ENCODE data around the gene ERN1. TPM values are rescaled to one million over a fixed set of nuclear protein-coding genes. Genes with fewer than 3 reads are reported as not detected.

Gene ERN1
- total and polyA plus RNA-seq, 8 donors: 10.6 to 45.0 (median 11.5) TPM

DNA sequence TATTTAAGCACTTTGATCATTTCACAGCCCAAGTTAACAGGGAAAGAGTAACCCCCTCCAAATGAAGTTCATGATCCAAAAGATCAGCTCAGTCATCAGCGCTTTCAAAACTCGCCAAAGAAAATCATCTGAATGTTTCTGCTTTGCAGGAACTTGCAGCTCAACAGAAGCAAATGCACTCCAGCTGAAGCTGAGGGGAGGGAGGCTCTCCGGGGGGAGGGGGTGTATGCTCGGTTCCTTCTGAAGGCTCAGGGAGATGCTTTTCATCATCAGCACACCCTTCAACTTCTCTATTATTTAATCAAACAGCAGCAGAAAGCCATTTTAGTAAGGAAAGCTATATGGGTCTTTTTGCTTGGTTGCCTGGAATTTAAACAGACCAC lies 24.4 kb upstream of the ERN1 start:
- Histone ChIP-seq H3K27ac (peak overlapping the region; percentile 18 to 44), H3K4me1 (peaks cover 30 to 56% of the 10 kb centered on the region in 2 donors), H3K27me3 (no peaks in the 10 kb centered on the region), H3K4me3 (no peak overlapping the region), H3K36me3 (peaks cover 0 to 36% of the 10 kb centered on the region in 2 donors), H3K9me3 (no peaks in the 10 kb centered on the region)
- intact Hi-C loops (cut with DNase I): loop anchor here in 1 of 2 donors (10.0 kb wide), 1 partner anchor 110 kb away; the partner anchor contains the start of gene TEX2
- ATAC-seq: no peak
- TF ChIP-seq, protein P1, sequence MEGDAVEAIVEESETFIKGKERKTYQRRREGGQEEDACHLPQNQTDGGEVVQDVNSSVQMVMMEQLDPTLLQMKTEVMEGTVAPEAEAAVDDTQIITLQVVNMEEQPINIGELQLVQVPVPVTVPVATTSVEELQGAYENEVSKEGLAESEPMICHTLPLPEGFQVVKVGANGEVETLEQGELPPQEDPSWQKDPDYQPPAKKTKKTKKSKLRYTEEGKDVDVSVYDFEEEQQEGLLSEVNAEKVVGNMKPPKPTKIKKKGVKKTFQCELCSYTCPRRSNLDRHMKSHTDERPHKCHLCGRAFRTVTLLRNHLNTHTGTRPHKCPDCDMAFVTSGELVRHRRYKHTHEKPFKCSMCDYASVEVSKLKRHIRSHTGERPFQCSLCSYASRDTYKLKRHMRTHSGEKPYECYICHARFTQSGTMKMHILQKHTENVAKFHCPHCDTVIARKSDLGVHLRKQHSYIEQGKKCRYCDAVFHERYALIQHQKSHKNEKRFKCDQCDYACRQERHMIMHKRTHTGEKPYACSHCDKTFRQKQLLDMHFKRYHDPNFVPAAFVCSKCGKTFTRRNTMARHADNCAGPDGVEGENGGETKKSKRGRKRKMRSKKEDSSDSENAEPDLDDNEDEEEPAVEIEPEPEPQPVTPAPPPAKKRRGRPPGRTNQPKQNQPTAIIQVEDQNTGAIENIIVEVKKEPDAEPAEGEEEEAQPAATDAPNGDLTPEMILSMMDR (IDR thresholded peaks at IDR 0.05): no peak
- peak in 1 of 4 donors; percentile 77 for DNase-seq

GRCh38 chr17:64153565-64154312 lies 23.8 kb upstream of the ERN1 start:
- intact Hi-C loops (cut with DNase I): loop anchor here in 1 of 2 donors (10.0 kb wide), 1 partner anchor 111 kb away; the partner anchor contains the start of gene TEX2
- no peak for DNase-seq
- TF ChIP-seq, protein P1 (IDR thresholded peaks at IDR 0.05): no peak
- Histone ChIP-seq H3K27ac (peak overlapping the region; percentile 18 to 44), H3K27me3 (no peaks in the 10 kb centered on the region), H3K4me3 (no peak overlapping the region), H3K9me3 (no peaks in the 10 kb centered on the region), H3K4me1 (peaks cover 30 to 62% of the 10 kb centered on the region in 2 donors), H3K36me3 (peaks cover 0 to 33% of the 10 kb centered on the region in 2 donors)
- ATAC-seq: peak; percentile 7

- ATAC-seq (no peak), DNase-seq (no peak)
- no peak overlapping the region for H3K27ac ChIP-seq
- peaks cover 30 to 73% of the 10 kb centered on the region in 2 donors for H3K4me1 ChIP-seq
- H3K36me3 ChIP-seq: peaks cover 0 to 34% of the 10 kb centered on the region in 2 donors
- intact Hi-C loops (cut with DNase I): loop anchor here in 1 of 2 donors (10.0 kb wide), 1 partner anchor 112 kb away; the partner anchor contains the start of gene TEX2
- H3K27me3 ChIP-seq: no peaks in the 10 kb centered on the region
- no peaks in the 10 kb centered on the region for H3K9me3 ChIP-seq
- no peak overlapping the region for H3K4me3 ChIP-seq
- TF ChIP-seq, protein P1 (IDR thresholded peaks at IDR 0.05): no peak
Observed at GRCh38 chr17:64152428-64153125, 22.6 kb upstream of the ERN1 start.

DNA sequence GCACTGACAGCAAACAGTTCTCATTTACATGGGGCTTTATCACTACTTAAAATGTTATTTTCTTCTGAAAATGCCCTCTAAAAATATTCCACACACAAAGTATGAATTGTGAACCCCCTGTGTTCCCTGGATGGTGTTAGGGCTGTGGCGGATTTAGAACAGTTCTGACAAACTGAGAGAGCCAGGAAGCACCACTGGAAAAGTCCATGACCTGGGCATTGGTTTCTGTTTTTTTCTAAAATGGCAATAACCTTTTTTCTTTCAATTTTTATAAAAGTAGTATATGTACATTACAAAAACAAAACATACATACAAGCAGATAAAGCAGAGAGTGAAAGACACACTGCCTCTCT lies 21.0 kb upstream of the ERN1 start:
- TF ChIP-seq, protein P1 (IDR thresholded peaks at IDR 0.05): no peak
- Histone ChIP-seq H3K9me3 (no peaks in the 10 kb centered on the region), H3K4me3 (no peak overlapping the region), H3K4me1 (peaks cover 32 to 74% of the 10 kb centered on the region in 2 donors), H3K27me3 (no peaks in the 10 kb centered on the region), H3K27ac (peak overlapping the region in 1 of 2 donors; percentile 69), H3K36me3 (peaks cover 0 to 34% of the 10 kb centered on the region in 2 donors)
- ATAC-seq: no peak
- DNase-seq: no peak
- intact Hi-C loops (cut with DNase I): loop anchor here in 1 of 2 donors (10.0 kb wide), 1 partner anchor 114 kb away; the partner anchor contains the start of gene TEX2
